H1 (cell line): ENCODE measurements around the gene MFAP4. TPM values are rescaled to one million over a fixed set of nuclear protein-coding genes. Genes with fewer than 3 reads are reported as not detected.

Experiments
- CTCF ChIA-PET: fragments of 300-600 bp; sonication (Branson Sonifier 250); formaldehyde crosslinking; loops from one replicate; lab custom pipeline; 2021; ENCODE audit not compliant: partially characterized antibody; lab: Charles Lee
- POLR2A ChIA-PET: fragments of 300-600 bp; sonication (Branson Sonifier 250); formaldehyde crosslinking; loops from one replicate; lab custom pipeline; 2021; ENCODE audit warnings: inconsistent platforms; ENCODE audit not compliant: partially characterized antibody; lab: Charles Lee
- DNase-seq, 2 experiments: peaks; one replicate each; pipeline versions ENCODE4 v3.0.0 to v3.0.0-alpha.2; 2010 to 2022; ENCODE audit warnings: low spot score in 2 of 2, low read depth in 1 of 2, mixed read lengths in 1 of 2
- FAIRE-seq: peaks from 2 replicates; lab custom pipeline; 2011; peaks lifted over from hg19 to GRCh38; lab: Jason Lieb, UNC
- H2AFZ ChIP-seq: 2 replicates; pipeline ENCODE4 v1.8.1; 2012; ENCODE audit warnings: low read length, inconsistent platforms
- H2AK5ac ChIP-seq: 2 replicates; pipeline ENCODE4 v1.6.1; 2013; ENCODE audit warnings: low read depth, low read length
- H2BK120ac ChIP-seq: replicated peaks from 2 replicates; pipeline ENCODE3; 2013; ENCODE audit warnings: low read depth, low read length, inconsistent platforms
- H2BK12ac ChIP-seq: 2 replicates; pipeline ENCODE4 v1.6.1; 2013; ENCODE audit warnings: low read depth, low read length
- H2BK15ac ChIP-seq: 2 replicates; pipeline ENCODE4 v1.6.1; 2013; ENCODE audit warnings: low read length
- H2BK20ac ChIP-seq: 2 replicates; pipeline ENCODE4 v1.6.1; 2013; ENCODE audit warnings: low read length
- H2BK5ac ChIP-seq: 2 replicates; pipeline ENCODE4 v1.6.1; 2013; ENCODE audit warnings: low read depth, low read length
- H3K14ac ChIP-seq: 2 replicates; pipeline ENCODE4 v1.6.1; 2013; ENCODE audit warnings: inconsistent platforms; ENCODE audit not compliant: insufficient read length
- H3K18ac ChIP-seq: 2 replicates; pipeline ENCODE4 v1.6.1; 2013; ENCODE audit warnings: low read length; ENCODE audit errors: extremely low read depth
- H3K23ac ChIP-seq: 2 replicates; pipeline ENCODE4 v1.6.1; 2013; ENCODE audit warnings: inconsistent platforms; ENCODE audit not compliant: insufficient read length
- H3K23me2 ChIP-seq: 2 replicates; pipeline ENCODE4 v1.6.1; 2013; ENCODE audit warnings: low read depth, low read length
- H3K27ac ChIP-seq: 2 replicates; pipeline ENCODE4 v1.6.1; 2011; ENCODE audit warnings: low read depth, low read length, inconsistent platforms
- H3K27me3 ChIP-seq, 4 experiments: replicated peaks in 1 of 4; 1 replicate in 1 of 4; 2 replicates in 3 of 4; pipeline versions ENCODE4 v1.6.1 to v1.8.1; 2011 to 2013; ENCODE audit warnings: low read length in 3 of 4, mild to moderate bottlenecking in 3 of 4, inconsistent platforms in 2 of 4, mixed read lengths in 2 of 4, moderate library complexity in 1 of 4; ENCODE audit not compliant: control insufficient read depth in 3 of 4, insufficient read depth in 3 of 4; ENCODE audit errors: extremely low read depth in 1 of 4
- H3K36me3 ChIP-seq, 4 experiments: 2 replicates each; pipeline versions ENCODE4 v1.6.1 to v1.8.1; 2011 to 2013; ENCODE audit warnings: mild to moderate bottlenecking in 4 of 4, low read length in 3 of 4, moderate library complexity in 2 of 4, control low read depth in 1 of 4, inconsistent platforms in 1 of 4; ENCODE audit not compliant: insufficient read depth in 4 of 4, control insufficient read depth in 2 of 4
- H3K4ac ChIP-seq: replicated peaks from 2 replicates; pipeline ENCODE3; 2013; ENCODE audit warnings: low read length, low read depth, mixed read lengths, inconsistent platforms; ENCODE audit not compliant: insufficient read length
- H3K4me1 ChIP-seq, 4 experiments: replicated peaks in 1 of 4; 1 replicate in 1 of 4; 2 replicates in 3 of 4; pipeline versions ENCODE4 v1.6.1 to v1.8.1; 2011 to 2013; ENCODE audit warnings: low read length in 3 of 4, inconsistent platforms in 2 of 4, mixed read lengths in 1 of 4; ENCODE audit not compliant: insufficient read depth in 4 of 4, control insufficient read depth in 3 of 4
- H3K4me2 ChIP-seq, 2 experiments: 2 replicates each; pipeline versions ENCODE4 v1.6.1 to v1.8.1; 2011 to 2013; ENCODE audit warnings: low read depth in 2 of 2, low read length in 2 of 2, control low read depth in 1 of 2, inconsistent platforms in 1 of 2, mild to moderate bottlenecking in 1 of 2; ENCODE audit not compliant: insufficient read depth in 1 of 2
- H3K4me3 ChIP-seq, 4 experiments: fragments of 200-600, 300-600 bp in 1 of 4; sonication (generic), shearing (Covaris generic), sonication (Bioruptor Twin) in 1 of 4; 2 replicates each; pipeline versions ENCODE4 v1.5.1 to v1.8.1; 2011 to 2016; ENCODE audit warnings: low read length in 4 of 4, low read depth in 3 of 4, control low read depth in 2 of 4, inconsistent platforms in 2 of 4, mild to moderate bottlenecking in 2 of 4, mixed read lengths in 1 of 4, moderate library complexity in 1 of 4; ENCODE audit not compliant: insufficient read depth in 2 of 4; ENCODE audit errors: extremely low read depth in 1 of 4
- H3K56ac ChIP-seq: replicated peaks from 2 replicates; pipeline ENCODE3; 2013; ENCODE audit warnings: low read depth, mild to moderate bottlenecking, mixed read lengths, low read length, inconsistent platforms; ENCODE audit not compliant: insufficient read length
- H3K79me1 ChIP-seq: 2 replicates; pipeline ENCODE4 v1.6.1; 2013; ENCODE audit warnings: low read depth, low read length, control low read depth
- H3K79me2 ChIP-seq, 2 experiments: 2 replicates each; pipeline versions ENCODE4 v1.6.1 to v1.8.1; 2012 to 2013; ENCODE audit warnings: low read length in 2 of 2, mild to moderate bottlenecking in 2 of 2, inconsistent platforms in 1 of 2; ENCODE audit not compliant: insufficient read depth in 2 of 2, control insufficient read depth in 1 of 2
- H3K9ac ChIP-seq, 4 experiments: replicated peaks in 1 of 4; 1 replicate in 1 of 4; 2 replicates in 3 of 4; pipeline versions ENCODE4 v1.6.1 to v1.8.1; 2011 to 2013; ENCODE audit warnings: low read depth in 3 of 4, low read length in 3 of 4, control low read depth in 2 of 4, mild to moderate bottlenecking in 2 of 4, moderate library complexity in 2 of 4, inconsistent platforms in 1 of 4; ENCODE audit errors: extremely low read depth in 1 of 4
- H3K9me3 ChIP-seq, 2 experiments: 2 replicates each; pipeline versions ENCODE4 v1.6.1 to v1.8.1; 2012 to 2013; ENCODE audit warnings: mild to moderate bottlenecking in 2 of 2, moderate library complexity in 2 of 2, control low read depth in 1 of 2, inconsistent platforms in 1 of 2, low read depth in 1 of 2, low read length in 1 of 2, mixed read lengths in 1 of 2; ENCODE audit not compliant: insufficient read depth in 2 of 2
- H4K20me1 ChIP-seq, 2 experiments: replicated peaks in 1 of 2; 2 replicates each; pipeline versions ENCODE3 to v1.8.1; 2011 to 2013; ENCODE audit warnings: inconsistent platforms in 2 of 2, low read length in 2 of 2, mild to moderate bottlenecking in 1 of 2; ENCODE audit not compliant: insufficient read depth in 2 of 2, control insufficient read depth in 1 of 2
- H4K5ac ChIP-seq: 2 replicates; pipeline ENCODE4 v1.6.1; 2013; ENCODE audit warnings: low read length, low read depth, mixed read lengths, inconsistent platforms; ENCODE audit not compliant: insufficient read length
- H4K8ac ChIP-seq: 2 replicates; pipeline ENCODE4 v1.8.0; 2013; ENCODE audit warnings: mild to moderate bottlenecking, moderate library complexity, low read length, inconsistent platforms; ENCODE audit not compliant: insufficient read depth; ENCODE audit errors: extremely low read depth
- H4K91ac ChIP-seq: replicated peaks from 2 replicates; pipeline ENCODE3; 2013; ENCODE audit warnings: low read length, mixed read lengths, inconsistent platforms; ENCODE audit not compliant: insufficient read length
- CBX5 ChIP-seq: fragments of 300-800, 300-1000 bp; sonication (generic); IDR thresholded peaks from 2 replicates; pipeline ENCODE4 v1.7.1; 2016; ENCODE audit warnings: antibody characterized with exemption, low read length, low read depth
- CHD1 ChIP-seq: IDR thresholded peaks from 2 replicates; pipeline ENCODE4 v1.6.1; 2012; ENCODE audit warnings: low read depth, low read length, improper control_type of control experiment
- CHD2 ChIP-seq: IDR thresholded peaks from 2 replicates; pipeline ENCODE4 v1.6.1; 2012; ENCODE audit warnings: low read length, improper control_type of control experiment
- CREB1 ChIP-seq: IDR thresholded peaks from 2 replicates; pipeline ENCODE4 v1.6.1; 2012; ENCODE audit warnings: inconsistent platforms
- EP300 ChIP-seq, 2 experiments: IDR thresholded peaks; 1 replicate in 1 of 2; 2 replicates in 1 of 2; pipeline ENCODE4 v1.6.1; 2011 to 2012; ENCODE audit warnings: low read depth in 2 of 2, low read length in 2 of 2, mild to moderate bottlenecking in 2 of 2, borderline replicate concordance in 1 of 2, inconsistent platforms in 1 of 2, moderate library complexity in 1 of 2
- EZH2 ChIP-seq: fragments of 200-600 bp; sonication (generic); IDR thresholded peaks from 2 replicates; pipeline ENCODE4 v1.7.1; 2012; ENCODE audit warnings: low read depth, mild to moderate bottlenecking, moderate library complexity, low read length, inconsistent platforms; ENCODE audit not compliant: severe bottlenecking
- POLR2AphosphoS5 ChIP-seq: IDR thresholded peaks from 2 replicates; pipeline ENCODE4 v1.6.1; 2011; ENCODE audit warnings: low read depth, low read length
- POU5F1 ChIP-seq: IDR thresholded peaks from 2 replicates; pipeline ENCODE4 v1.6.1; 2011; ENCODE audit warnings: low read depth, mild to moderate bottlenecking, low read length, moderate library complexity
- RAD21 ChIP-seq, 2 experiments: IDR thresholded peaks in 1 of 2; conservative IDR thresholded peaks in 1 of 2; 2 replicates each; pipeline ENCODE4 v1.6.1; 2011; ENCODE audit warnings: low read depth in 2 of 2, low read length in 2 of 2, improper control_type of control experiment in 1 of 2, inconsistent platforms in 1 of 2, mild to moderate bottlenecking in 1 of 2, moderate library complexity in 1 of 2
- RFX5 ChIP-seq: IDR thresholded peaks from 2 replicates; pipeline ENCODE4 v1.6.1; 2011; ENCODE audit warnings: low read depth, low read length, improper control_type of control experiment, borderline replicate concordance
- RNF2 ChIP-seq: fragments of 200-900, 300-1000 bp; sonication (generic); IDR thresholded peaks from 2 replicates; pipeline ENCODE4 v1.7.1; 2016; ENCODE audit warnings: borderline replicate concordance, low read depth, mild to moderate bottlenecking, antibody characterized with exemption, low read length; ENCODE audit not compliant: poor library complexity, severe bottlenecking; ENCODE audit errors: missing control alignments
- SRF ChIP-seq: IDR thresholded peaks from 2 replicates; pipeline ENCODE4 v1.6.1; 2011; ENCODE audit warnings: mild to moderate bottlenecking, low read depth, low read length, moderate library complexity
- TEAD4 ChIP-seq: IDR thresholded peaks from 2 replicates; pipeline ENCODE4 v1.6.1; 2012; ENCODE audit warnings: low read depth, low read length, inconsistent platforms, mixed read lengths
- WGBS, 2 experiments: shearing (Covaris generic) in 1 of 2; methylation state at CpG; one replicate each; pipeline versions ENCODE4 v1.1.6 to v1.1.7; 2013 to 2015; ENCODE audit warnings: low lambda C conversion rate in 2 of 2, mixed read lengths in 2 of 2, inconsistent platforms in 1 of 2, low coverage in 1 of 2, missing lambda C conversion rate in 1 of 2; ENCODE audit not compliant: insufficient replicate concordance in 2 of 2, insufficient coverage in 1 of 2, insufficient read length in 1 of 2; ENCODE audit errors: extremely low coverage in 1 of 2, missing lambda C conversion rate in 1 of 2; 5-methylcytosine and 5-hydroxymethylcytosine counted together
- polyA plus RNA-seq, 7 experiments: library from polyadenylated mRNA; depleted of rRNA in 3 of 7; stranded (reverse) in 5 of 7; unstranded in 2 of 7; fragments of >200 nt in 5 of 7; fragments of 200-250 nt in 2 of 7; gene quantifications; 1 replicate in 5 of 7; 2 replicates in 1 of 7; 4 replicates in 1 of 7; pipeline versions ENCODE4 v1.2.1 to v1.2.3, GENCODE V29; 2011 to 2013; ENCODE audit warnings: missing spikeins in 2 of 7, mixed read lengths in 2 of 7
- total RNA-seq: library from RNA; stranded (reverse); fragmentation: NEBNext Ultra II Directional; extraction: Animal tissue kit (Norgen Biotek cat#: 25700); gene quantifications from 2 replicates; pipeline ENCODE4 v1.2.1, GENCODE V29; 2021

The MFAP4 gene
- total and polyA plus RNA-seq, 2 of the 8 experiments (the other 6 are each of a cell fraction or from before 2014, with no cell fraction given), result 3.1 to 3.6 TPM

GRCh38 chr17:19397556-19398041, 10.6 kb upstream of the MFAP4 start:
- peak; percentile 51 to 72 for DNase-seq
- Histone ChIP-seq H2BK15ac (peak overlapping the region; percentile 84; the same call in 1 of the 2 replicates), H3K4ac (no peak overlapping the region), H3K36me3 (no peaks in the 10 kb centered on the region), H3K27me3 (no peaks in the 10 kb centered on the region), H2AK5ac (no peak overlapping the region), H2BK20ac (peak overlapping the region; percentile 92), H3K79me1 (no peaks in the 10 kb centered on the region), H4K91ac (peak overlapping the region; percentile 32), H3K23me2 (no peaks in the 10 kb centered on the region), H3K4me1 (peaks cover 2 to 9% (median 5%) of the 10 kb centered on the region in 4 experiments; a peak in 6 of 7 replicates), H3K56ac (no peak overlapping the region), H3K9me3 (no peaks in the 10 kb centered on the region), H3K14ac (no peak overlapping the region), H3K4me3 (no peak overlapping the region), H4K20me1 (no peaks in the 10 kb centered on the region), H2BK5ac (peak overlapping the region; percentile 58; the same call in 1 of the 2 replicates), H4K8ac (no peak overlapping the region), H3K9ac (no peak overlapping the region), H2BK120ac (peak overlapping the region; percentile 8), H4K5ac (peak overlapping the region; percentile 19), H3K27ac (no peak overlapping the region), H3K18ac (peak overlapping the region; percentile 81), H3K23ac (no peak overlapping the region), H2AFZ (peak overlapping the region; percentile 48; the same call in 1 of the 2 replicates), H2BK12ac (peak overlapping the region; percentile 53; the same call in 1 of the 2 replicates), H3K4me2 (peak overlapping the region; percentile 3 to 25; a peak in 2 of 4 replicates), H3K79me2 (no peaks in the 10 kb centered on the region)
- FAIRE-seq, result no peak
- POLR2A ChIA-PET, result interaction anchor here (1.3 kb wide), 3 partner anchors 11 to 19 kb away, joined by 3 to 5 read pairs (median 4); partner anchors contain the start of gene MAPK7
- CTCF ChIA-PET, result interaction anchor here (0.5 to 3.1 kb wide), 21 partner anchors 9 to 413 kb away, joined by 3 to 19 read pairs (median 4); partner anchors contain the start of genes B9D1 and MFAP4
- WGBS, 2 experiments, result 47% methylated on average over 6 of the region's 6 CpGs; no CpG with 5 or more reads in 1 of the 2 experiments
- 0 out of 3 replicates have a peak, but pooled peaks of 1 of the 2 experiments have one; percentile 44 for TF ChIP-seq EP300 (IDR thresholded peaks at IDR 0.05; ENCODE audit: borderline replicate concordance in 1 of 2, low read depth in 2 of 2, low read length in 2 of 2)
- TF ChIP-seq CBX5, result no peak
- TF ChIP-seq POU5F1, result no peak
- TF ChIP-seq TEAD4, result no peak
- TF ChIP-seq RNF2, result no peak
- TF ChIP-seq RAD21 (IDR thresholded peaks at IDR 0.05 in 1 of 2, conservative IDR thresholded peaks at IDR 0.05 in 1 of 2; ENCODE audit: low read depth in 2 of 2, low read length in 2 of 2), result peak; percentile 92 to 96
- no peak for TF ChIP-seq CHD1
- TF ChIP-seq SRF, result no peak
- TF ChIP-seq CREB1, result no peak
- TF ChIP-seq EZH2, result no peak
- no peak for TF ChIP-seq RFX5
- no peak for TF ChIP-seq POLR2AphosphoS5
- no peak for TF ChIP-seq CHD2
